SU-DHL-6 (cell line): ENCODE measurements around the gene DOCK9.

ENCODE experiments used
- EZH2phosphoT487 ChIP-seq: fragments of 200-600 bp; sonication (generic), shearing (Covaris generic); conservative IDR thresholded peaks from 2 replicates; pipeline ENCODE4 v1.6.1; 2018; ENCODE audit warnings: mild to moderate bottlenecking, antibody characterized with exemption, low read length, moderate library complexity, mixed read lengths
- TF ChIP-seq, protein P1 (sequence below): fragments of 200-600 bp; sonication (generic); IDR thresholded peaks from one replicate; pipeline ENCODE4 v1.5.1; 2017; ENCODE audit warnings: antibody characterized with exemption, mild to moderate bottlenecking, low read length, moderate library complexity; ENCODE audit not compliant: insufficient read depth, poor library complexity, severe bottlenecking

DNA sequence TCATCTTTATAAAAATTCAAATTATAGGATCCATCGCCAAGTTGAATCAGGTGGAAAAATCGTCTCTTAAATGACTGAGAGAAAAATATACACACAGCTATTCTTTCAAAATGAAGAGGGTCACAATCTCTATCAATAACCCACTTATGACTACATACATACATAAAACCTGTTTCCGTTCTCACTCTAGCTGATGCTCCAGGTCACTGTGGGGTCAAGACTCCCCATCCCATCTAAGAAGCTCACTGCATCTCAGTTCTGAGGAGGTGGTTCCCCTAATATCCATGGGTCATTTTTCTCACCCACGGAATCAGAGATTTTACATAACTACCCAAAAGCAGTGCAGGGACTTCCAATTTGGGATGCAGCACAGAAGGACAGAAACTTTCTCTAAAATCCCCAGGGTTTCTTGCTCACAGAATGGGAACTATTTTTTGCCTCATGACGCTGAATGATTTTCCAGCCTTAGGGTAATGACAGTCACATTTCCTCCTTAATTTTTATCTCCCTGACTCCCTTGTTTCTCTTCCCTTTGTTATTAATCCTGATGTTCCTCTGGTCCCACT lies 56.8 kb downstream of the DOCK9 start:
- TF ChIP-seq, protein P1, sequence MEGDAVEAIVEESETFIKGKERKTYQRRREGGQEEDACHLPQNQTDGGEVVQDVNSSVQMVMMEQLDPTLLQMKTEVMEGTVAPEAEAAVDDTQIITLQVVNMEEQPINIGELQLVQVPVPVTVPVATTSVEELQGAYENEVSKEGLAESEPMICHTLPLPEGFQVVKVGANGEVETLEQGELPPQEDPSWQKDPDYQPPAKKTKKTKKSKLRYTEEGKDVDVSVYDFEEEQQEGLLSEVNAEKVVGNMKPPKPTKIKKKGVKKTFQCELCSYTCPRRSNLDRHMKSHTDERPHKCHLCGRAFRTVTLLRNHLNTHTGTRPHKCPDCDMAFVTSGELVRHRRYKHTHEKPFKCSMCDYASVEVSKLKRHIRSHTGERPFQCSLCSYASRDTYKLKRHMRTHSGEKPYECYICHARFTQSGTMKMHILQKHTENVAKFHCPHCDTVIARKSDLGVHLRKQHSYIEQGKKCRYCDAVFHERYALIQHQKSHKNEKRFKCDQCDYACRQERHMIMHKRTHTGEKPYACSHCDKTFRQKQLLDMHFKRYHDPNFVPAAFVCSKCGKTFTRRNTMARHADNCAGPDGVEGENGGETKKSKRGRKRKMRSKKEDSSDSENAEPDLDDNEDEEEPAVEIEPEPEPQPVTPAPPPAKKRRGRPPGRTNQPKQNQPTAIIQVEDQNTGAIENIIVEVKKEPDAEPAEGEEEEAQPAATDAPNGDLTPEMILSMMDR: no peak
- TF ChIP-seq EZH2phosphoT487: no peak
